ENCODE results near the gene CAPS2.

CAPS2 gene

GRCh38 chr12:75329918-75330826, at the start of gene CAPS2:
CAPS2 (minus strand) TSS chr12:75330324; CDS start chr12:75326498, 3,826 bp downstream.
- DNase-seq: peak; percentile 72

DNA sequence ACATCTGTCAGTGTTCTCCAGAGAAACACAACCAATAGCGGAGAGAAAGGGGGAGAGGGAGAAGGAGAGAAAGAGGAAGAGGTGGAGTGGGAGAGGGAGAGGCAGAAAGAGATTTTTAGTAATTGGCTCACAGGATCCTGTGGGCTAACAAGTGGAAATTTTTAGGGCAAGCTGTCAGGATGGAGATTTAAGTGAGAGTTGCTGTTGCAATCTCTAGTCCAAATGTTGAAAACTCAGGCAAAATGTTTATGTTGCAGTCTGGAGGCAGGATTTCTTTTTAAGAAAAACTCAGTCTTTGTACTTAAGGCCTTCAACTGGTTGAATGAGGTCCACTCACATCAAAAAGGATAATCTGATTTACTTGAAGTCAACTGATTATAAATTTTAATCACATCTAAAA, 48.2 kb upstream of the CAPS2 start:
- DNase-seq: no peak

GRCh38 chr12:75374971-75375370, 44.8 kb upstream of the CAPS2 start:
- no peak for DNase-seq

DNA sequence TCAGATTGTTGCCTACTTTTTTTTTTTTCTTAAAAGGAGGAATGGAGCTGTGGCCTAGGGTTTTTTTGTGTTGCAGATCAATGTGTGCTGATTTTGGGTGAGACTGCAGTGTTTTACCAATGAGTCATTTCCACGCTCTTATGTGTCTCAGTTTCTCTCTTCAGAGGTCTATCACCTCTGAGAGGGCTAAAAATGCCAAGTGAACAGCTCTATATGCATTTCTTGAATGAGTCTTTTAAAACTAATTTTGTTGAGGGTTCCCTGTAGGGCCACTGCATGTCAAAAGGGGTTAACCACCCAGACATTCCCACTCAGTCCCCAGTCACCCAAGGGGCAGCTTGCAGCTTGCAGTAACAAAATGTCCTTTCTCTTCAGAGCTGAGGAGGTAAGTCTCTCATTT, 36.5 kb upstream of the CAPS2 start:
- no peak for DNase-seq

- DNase-seq: no peak
Observed at GRCh38 chr12:75364919-75365318, 34.8 kb upstream of the CAPS2 start.

- DNase-seq: no peak
Observed at GRCh38 chr12:75361408-75361807, 31.3 kb upstream of the CAPS2 start.

DNA sequence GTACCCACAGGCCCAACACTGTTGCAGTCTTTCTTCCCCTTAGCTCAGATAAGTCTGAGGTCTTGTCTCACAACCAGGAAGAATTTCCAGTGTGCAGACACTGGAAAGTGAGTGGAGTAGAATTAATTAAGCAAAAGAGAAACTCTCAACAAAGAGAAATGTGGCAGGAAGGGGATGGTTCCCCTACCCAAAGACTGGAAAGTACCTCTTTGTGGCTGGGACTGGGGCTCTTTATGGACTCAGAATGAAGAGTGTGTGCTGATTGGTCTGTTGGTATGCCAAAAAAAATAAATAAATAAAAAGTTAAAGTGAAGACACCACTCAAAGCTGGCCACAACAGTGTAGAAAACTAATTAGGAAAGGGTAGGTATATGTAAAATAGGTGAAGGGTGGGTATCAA, 30.8 kb upstream of the CAPS2 start:
- DNase-seq: peak; percentile 9

GRCh38 chr12:75354011-75354410, 23.9 kb upstream of the CAPS2 start:
- DNase-seq: no peak

GRCh38 chr12:75350413-75350812, 20.3 kb upstream of the CAPS2 start:
- DNase-seq: no peak

GRCh38 chr12:75349946-75350345, 19.8 kb upstream of the CAPS2 start:
- DNase-seq: no peak

GRCh38 chr12:75346215-75346614, 16.1 kb upstream of the CAPS2 start:
- DNase-seq: peak; percentile 30

DNA sequence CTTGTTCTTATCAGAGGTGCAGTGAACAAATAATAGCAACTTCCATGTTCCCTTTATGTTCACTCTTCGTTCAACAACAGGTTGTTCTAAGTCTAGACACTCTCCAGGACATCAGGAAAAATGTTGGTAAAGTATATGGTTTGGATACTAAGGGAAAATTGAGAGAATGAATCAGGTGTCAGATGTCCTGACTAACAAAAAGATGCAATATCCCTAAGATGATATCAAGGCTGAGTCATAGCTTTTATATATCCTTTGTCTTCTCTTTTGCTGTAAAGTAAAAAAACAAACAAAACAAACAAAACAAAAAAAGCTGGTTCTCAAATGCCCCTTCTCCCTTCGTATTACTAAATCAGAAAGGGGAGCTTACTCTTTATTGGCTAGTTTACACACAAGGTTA, 15.4 kb upstream of the CAPS2 start:
- DNase-seq: no peak

- DNase-seq: no peak
Observed at GRCh38 chr12:75341873-75342272, 11.7 kb upstream of the CAPS2 start.

DNA sequence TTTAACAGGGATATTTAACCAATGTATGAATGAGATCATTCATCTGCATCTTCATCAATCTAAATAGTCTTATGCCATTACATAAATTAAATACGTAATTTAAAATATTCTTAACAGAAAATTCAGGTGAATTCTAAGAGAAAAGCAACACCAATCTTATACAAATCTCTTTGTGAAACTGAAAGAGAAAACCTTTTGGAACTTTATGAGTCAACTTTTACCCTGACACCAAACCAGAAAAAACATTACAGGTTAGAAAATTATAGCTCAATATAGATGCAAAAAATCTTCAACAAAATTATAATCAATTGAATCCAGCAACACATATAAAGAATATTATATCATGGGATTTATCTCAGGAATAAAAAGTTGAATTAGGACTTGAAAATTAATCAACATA, 7.8 kb upstream of the CAPS2 start:
- DNase-seq: no peak

DNA sequence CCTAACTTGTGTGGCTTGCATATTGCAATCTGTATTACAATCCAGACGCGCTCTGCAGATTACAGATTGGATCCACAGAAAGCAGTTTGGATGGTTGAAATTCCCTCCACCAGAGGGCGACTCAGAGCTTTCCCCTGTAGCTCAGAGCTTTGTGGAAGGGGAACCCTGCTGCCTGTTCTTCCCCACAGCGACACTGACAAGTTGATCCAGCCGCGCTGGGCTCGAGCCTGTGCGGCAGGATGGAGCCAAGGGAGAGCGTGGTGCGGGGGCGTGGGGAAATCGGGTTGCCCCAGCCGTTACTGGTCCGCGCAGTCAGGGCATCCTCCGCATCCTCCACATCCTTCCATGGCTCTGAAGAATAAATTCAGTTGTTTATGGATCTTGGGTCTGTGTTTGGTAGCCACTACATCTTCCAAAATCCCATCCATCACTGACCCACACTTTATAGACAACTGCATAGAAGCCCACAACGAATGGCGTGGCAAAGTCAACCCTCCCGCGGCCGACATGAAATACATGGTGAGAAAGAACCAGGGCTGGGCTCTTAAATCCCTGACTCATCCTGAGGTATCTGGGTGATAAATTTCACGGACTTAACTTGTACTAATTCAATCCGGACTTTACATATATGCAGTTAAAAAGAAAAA, 4.4 kb upstream of the CAPS2 start, which contains the start of gene GLIPR1L1:
TSS of gene GLIPR1L1 (plus strand) at position 287 of the 647 bp plus-strand sequence. CDS start at position 346, 59 bp downstream.
- peak; percentile 87 for DNase-seq

DNA sequence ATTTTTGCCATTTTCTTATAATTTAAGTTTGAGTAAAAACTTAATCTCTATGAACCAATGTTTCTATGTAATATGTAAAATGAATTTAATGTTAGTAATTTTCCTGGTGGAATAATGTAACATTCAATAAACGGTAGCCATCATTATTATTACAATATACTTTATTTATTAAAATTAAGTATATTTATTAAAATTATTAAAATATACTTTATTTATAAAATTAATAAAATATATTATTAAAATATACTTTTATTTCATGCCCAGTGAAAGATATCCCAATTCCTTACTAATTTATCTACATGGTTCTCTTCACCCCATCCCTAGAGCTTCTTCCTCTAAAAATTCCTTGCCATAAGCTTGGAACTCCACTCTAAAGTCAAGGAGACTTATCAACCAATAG, 2.5 kb downstream of the CAPS2 start:
- DNase-seq: no peak

DNA sequence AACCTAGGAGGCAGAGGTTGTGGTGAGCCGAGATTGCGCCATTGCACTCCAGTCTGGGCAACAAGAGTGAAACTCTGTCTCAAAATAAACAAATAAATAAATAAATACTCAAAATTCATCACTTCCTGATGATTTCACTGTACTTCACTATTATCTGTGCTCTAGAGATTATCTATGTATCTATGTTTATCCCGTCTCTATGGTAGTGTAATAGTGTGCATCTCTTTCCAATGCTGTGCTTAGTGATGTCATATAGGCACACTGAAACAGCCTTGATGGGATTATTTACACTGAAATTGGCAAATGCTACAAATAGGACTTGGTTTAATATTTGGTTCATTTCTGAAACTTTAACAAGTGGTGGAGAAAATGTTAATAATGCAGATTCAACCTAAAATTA, 6.5 kb downstream of the CAPS2 start:
- no peak for DNase-seq

GRCh38 chr12:75322464-75322863, 7.7 kb downstream of the CAPS2 start:
- no peak for DNase-seq

DNA sequence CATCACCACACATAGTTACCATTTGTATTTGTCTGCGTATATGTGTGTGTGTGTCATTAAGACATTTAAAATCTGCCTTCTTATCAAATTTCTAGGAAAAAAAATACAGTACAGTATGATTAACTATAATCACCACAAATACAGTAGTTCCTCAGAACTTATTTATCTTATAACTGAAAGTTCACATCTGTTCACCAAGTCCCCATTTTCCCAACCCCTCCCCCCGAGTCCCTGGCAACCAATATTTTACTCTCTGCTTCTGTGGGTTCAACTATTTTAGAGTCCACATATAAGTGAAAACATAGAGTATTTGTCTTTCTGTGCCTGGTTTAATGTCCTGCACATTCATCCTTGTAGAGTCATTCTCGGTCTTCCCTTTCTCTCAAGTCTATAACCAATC, 12.3 kb downstream of the CAPS2 start:
- DNase-seq: no peak

DNA sequence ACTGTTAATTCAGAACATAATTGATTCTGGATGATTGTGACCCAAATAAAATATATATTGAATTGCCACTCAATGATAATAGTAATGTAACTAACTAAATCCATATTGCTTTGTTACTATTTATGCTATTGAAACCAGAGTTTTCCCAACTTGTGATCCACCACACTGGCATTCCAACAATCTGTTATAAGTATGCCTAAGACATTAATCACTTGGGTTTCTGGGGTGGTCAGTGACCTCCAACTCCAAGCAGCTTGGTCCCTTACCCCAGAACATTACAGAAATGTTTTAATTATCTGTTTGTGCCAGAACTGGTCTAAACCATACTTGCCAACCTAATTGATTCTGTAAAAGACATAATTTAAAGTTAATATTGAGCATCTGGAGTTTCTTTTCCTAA, 14.6 kb downstream of the CAPS2 start:
- no peak for DNase-seq

DNA sequence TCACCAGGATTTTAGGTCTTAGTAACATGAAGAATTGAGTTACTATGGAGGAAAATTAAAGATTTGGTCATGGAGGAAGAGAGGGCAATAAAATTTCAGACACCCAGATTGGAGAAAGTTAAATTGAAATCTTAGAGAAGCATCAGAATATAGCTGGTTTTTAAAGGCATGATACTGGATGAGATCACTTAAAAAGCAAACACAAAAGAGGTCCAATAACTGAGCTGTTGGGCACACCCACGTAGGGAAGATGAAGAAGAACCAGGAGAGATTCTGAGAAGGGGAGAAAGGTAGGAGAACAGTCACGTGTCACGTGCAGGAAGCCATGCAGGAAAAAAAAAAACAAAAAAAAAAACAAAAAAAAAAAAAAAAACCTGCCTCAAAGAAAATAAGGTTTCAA, 18.8 kb downstream of the CAPS2 start:
- DNase-seq: no peak

DNA sequence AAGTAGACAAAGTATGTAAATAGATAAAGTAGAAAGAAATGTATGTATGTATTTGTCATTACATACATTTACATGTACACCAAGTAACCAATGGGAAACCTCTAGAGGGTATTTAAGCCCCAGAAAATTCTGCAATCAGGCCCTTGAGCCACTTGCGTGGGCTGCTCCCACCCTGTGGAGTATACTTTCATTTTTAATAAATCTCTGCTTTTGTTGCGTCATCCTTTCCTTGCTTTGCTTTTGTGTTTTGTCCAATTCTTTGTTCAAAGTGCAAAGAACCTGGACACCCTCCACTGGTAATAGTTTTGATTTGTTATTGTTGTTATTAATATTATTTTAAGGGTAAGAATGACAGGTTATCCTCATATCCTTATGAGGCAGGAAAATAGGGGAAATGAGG, 21.8 kb downstream of the CAPS2 start:
- DNase-seq: no peak

DNA sequence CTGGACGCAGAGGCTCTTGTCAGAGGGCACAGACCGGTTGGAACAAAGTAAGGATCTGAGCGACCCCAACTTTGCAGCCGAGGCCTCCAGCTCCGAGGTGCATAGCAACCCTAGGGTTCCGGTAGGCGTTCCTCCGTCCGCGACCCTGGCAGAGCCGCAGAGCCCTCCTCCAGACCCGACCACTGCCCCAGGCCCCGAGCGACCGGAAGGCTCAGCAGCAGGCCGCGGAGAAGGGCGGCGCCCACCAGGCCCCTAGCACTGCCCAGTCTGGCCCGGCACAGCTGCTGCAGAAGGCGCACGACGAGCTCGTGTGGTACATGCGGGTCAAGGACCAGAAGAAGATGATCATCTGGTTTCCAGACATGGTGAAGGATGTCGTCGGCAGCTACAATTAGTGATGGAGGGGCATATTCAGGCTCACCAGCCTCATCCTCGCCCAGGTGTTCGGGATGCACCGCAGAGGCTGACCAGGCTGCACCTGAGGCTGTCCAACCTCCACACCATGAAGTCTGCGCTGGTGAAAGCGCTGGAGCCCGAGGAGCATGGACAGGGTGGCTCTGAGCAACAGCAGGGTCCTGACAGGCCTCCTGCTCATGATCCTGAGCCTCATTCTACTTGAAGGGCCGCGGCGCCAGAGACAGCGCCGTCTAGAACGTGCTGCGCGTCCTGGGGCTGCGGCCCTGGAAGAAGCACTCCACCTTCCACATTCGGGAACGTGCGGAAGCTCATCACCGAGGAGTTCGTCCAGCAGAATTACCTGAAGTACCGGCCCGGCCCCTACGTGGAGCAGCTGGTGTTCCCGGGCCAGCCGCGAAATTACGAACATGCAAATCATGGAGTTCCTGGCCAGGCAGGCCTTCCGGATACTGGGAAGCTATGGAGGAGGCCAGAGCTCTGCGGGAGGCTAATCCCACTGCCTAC, 24.5 kb downstream of the CAPS2 start:
- DNase-seq: no peak

Measured in CD4-positive, alpha-beta T cell treated with Interleukin-17A for 1 hour (primary cell).